Activated naive CD8-positive, alpha-beta T cell treated with anti-CD3 and anti-CD28 coated beads for 36 hours (primary cell): ENCODE results near the gene ZNF580. TPM values are rescaled to one million over a fixed set of nuclear protein-coding genes. Genes with fewer than 3 reads are reported as not detected.

Experiments
- DNase-seq: peaks from one replicate; pipeline ENCODE4 v3.0.0; 2021
- H3K27ac Mint-ChIP-seq: one replicate; pipeline ENCODE4 v1.8.0; 2022; ENCODE audit warnings: mild to moderate bottlenecking, moderate library complexity, mixed read lengths
- H3K27me3 Mint-ChIP-seq: one replicate; pipeline ENCODE4 v1.8.0; 2022; ENCODE audit warnings: mild to moderate bottlenecking, mixed read lengths
- H3K36me3 Mint-ChIP-seq: one replicate; pipeline ENCODE4 v1.8.0; 2021; ENCODE audit warnings: mild to moderate bottlenecking, mixed read lengths
- H3K4me1 Mint-ChIP-seq: one replicate; pipeline ENCODE4 v1.8.0; 2021; ENCODE audit warnings: mixed read lengths
- H3K4me3 Mint-ChIP-seq: one replicate; pipeline ENCODE4 v1.8.0; 2022; ENCODE audit warnings: mild to moderate bottlenecking, moderate library complexity, mixed read lengths
- H3K9me3 Mint-ChIP-seq: one replicate; pipeline ENCODE4 v1.8.0; 2022; ENCODE audit warnings: mixed read lengths
- total RNA-seq, 2 experiments: library from RNA; stranded (reverse); gene quantifications; one replicate each; pipeline ENCODE4 v1.2.3, GENCODE V29; 2021

ZNF580 gene, protein sequence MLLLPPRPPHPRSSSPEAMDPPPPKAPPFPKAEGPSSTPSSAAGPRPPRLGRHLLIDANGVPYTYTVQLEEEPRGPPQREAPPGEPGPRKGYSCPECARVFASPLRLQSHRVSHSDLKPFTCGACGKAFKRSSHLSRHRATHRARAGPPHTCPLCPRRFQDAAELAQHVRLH
- 10 to 100 TPM; 29.6 to 30.6 TPM for total RNA-seq

DNA sequence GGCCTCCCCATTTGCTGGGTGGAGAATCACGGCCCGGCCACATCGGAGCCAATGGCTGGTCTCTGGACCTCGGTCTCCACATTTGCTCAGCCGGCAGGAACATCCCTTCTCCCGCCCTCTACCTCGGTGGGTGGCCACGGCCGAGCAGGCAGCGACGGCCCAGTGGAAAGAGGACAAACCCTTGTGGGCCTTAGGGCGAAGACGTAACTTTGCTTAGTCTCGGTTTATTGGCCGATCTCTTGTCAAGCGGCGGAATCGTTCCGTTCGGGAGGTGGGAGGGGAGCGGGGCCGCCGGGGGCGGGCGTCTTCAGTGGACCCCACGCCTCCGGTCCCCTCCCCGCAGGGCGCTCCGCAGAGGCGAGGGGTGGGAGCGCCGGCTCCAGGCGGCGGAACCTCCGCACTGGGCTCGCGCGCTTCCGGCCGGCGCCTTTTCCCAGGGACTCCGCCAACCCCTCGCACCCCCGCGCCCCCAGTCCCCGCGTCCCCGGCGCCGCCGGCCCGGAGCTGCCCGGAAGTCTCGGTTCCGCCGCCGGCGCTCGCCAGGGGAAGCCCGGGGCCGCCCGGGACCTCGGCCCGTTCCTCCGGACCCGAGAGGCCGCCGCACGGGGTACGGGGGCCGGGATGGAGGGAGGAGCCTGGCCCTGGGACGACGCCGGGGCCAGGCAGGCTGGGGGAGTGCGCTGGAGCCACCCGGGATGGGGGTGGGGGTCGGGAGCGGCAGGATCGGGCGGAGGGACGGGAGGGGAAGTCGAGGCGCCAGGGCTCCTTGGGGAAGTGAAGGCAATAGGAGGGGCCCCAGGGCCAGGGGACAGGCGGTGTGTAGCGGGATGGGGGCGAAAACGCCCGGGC is at the start of gene ZNF580:
ZNF580 (plus strand) TSS at position 426 of the 849 bp plus-strand sequence. CDS start 1,507 bp downstream, outside the sequence.
- Mint-ChIP-seq H3K27ac (peak within 1 kb of the TSS; percentile 94), H3K9me3 (peaks cover 6% of the 10 kb centered on the region), H3K36me3 (peaks cover 62% of the 10 kb centered on the region), H3K4me1 (peaks cover 56% of the 10 kb centered on the region), H3K27me3 (peaks cover 6% of the 10 kb centered on the region), H3K4me3 (peak within 1 kb of the TSS; percentile 89)
- DNase-seq: peak; percentile 82

DNA sequence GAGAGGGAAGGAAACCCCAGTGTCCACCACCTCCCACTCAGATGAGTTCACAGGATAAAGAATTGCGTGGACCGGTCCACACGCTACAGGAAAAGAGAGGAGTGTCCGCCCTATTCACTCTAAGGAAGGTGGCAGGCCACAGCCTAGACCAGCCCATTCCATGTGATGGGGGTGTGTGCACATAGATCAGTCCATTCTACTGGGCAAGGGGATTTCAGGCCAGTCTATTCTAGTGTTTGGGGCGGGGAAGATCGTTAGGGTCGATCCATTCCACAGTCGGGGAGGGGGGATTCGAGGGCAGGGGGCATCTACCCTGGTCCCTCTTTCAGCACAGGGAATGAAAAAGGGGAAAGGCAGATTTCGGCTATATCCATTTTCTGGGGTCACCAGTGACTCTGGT is 49.2 kb upstream of the ZNF580 start:
- Mint-ChIP-seq H3K4me1 (peaks cover 7% of the 10 kb centered on the region), H3K9me3 (no peaks in the 10 kb centered on the region), H3K27me3 (no peaks in the 10 kb centered on the region), H3K36me3 (peaks cover 20% of the 10 kb centered on the region), H3K27ac (no peak overlapping the region), H3K4me3 (no peak overlapping the region)
- no peak for DNase-seq

DNA sequence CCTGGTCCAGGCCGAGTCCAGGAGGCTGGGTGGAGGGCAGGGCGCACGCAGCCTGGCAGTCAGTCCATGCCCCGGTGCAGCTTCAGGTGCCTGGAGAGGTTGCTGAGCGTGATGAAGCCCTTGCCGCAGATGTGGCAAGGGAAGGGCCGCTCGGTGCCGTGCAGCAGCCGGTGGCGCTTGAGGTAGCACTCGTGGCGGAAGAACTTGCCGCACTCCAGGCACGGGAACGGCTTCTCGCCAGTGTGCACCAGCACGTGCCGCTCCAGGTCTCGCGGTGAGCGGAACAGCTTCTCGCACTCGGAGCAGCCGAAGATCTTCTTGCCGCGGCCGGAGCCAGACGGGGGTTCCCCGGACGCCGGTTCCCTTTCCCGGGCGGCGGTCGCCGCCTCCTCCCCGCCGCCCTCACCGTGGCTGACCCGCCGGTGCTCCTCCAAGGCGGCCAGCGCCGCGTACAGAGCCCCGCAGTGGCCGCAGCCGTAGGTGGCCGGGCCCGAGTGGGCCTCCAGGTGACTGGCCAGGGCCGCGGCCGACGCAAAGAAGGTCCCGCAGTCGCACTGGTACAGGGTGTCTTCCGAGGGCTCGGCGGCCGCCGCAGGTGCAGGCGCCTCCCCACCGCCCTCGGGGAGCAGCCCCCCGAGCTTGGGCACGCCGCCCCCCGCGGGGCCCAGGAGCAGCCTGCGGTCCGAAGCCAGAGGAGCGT is 48.3 kb upstream of the ZNF580 start:
- no peaks in the 10 kb centered on the region for H3K27me3 Mint-ChIP-seq
- H3K4me3 Mint-ChIP-seq: no peak overlapping the region
- peaks cover 26% of the 10 kb centered on the region for H3K36me3 Mint-ChIP-seq
- DNase-seq: no peak
- no peaks in the 10 kb centered on the region for H3K4me1 Mint-ChIP-seq
- no peak overlapping the region for H3K27ac Mint-ChIP-seq
- H3K9me3 Mint-ChIP-seq: no peaks in the 10 kb centered on the region

DNA sequence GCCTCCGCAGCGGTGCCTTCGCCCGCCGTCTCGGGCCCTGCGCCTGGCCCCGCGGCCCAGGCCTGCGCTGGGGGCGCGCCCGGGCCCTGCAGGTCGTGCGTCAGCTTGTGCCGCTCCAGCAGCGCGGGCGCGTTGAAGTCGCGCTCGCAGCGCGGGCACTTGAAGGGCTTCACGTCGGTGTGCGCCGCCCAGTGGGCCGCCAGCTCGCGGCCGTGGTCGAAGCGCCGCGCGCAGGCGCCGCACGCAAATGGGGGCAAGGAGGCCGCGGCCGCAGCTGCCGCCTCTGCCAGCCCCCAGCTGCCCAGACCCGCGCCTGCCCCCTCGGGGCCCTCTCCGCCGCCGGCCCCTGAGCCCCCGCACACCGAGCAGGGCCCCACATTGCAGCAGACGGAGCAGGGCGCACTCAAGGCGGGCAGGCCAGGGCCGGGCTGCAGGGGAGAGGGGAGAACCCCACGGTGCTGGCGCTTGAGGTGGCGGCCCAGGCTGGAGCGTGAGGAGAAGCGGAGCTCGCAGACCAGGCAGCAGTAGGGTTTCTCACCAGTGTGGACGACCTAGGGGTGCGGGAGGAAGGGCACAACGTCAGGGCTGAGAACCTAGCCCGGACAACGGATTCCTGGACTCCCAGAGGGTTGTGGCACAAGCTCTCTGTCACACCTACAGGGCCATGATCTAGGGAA is 47.6 kb upstream of the ZNF580 start:
- H3K9me3 Mint-ChIP-seq: no peaks in the 10 kb centered on the region
- H3K27me3 Mint-ChIP-seq: no peaks in the 10 kb centered on the region
- peaks cover 4% of the 10 kb centered on the region for H3K4me1 Mint-ChIP-seq
- no peak for DNase-seq
- H3K4me3 Mint-ChIP-seq: no peak overlapping the region
- peak overlapping the region; percentile 28 for H3K27ac Mint-ChIP-seq
- H3K36me3 Mint-ChIP-seq: peaks cover 29% of the 10 kb centered on the region

DNA sequence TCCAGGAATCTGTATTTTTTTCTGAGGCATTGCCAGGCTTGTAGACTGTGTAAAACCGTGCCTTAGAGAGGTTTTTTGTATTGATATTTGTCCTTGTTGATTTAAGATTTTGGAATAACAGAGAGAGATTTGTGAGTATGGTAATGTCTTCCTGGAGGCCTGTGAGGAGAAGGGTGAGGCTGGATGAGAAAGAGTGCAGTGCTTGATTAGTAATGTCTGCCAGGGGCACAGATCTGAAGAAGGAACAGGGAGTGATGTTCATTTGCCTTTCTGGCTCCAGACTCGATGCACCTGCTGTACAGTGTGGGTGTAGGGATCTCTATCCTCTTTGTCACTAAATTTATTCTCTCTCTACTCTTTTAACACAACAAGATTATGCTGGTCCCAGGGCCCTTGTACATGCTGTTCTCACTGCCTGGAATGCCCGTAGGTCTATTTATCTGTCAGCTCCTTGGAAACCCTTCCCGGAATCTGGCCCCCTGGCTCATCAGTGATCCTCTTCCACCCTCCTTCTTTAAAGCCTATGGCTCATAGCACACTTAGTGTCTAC is 45.7 kb upstream of the ZNF580 start:
- no peak overlapping the region for H3K4me3 Mint-ChIP-seq
- H3K4me1 Mint-ChIP-seq: peaks cover 9% of the 10 kb centered on the region

DNA sequence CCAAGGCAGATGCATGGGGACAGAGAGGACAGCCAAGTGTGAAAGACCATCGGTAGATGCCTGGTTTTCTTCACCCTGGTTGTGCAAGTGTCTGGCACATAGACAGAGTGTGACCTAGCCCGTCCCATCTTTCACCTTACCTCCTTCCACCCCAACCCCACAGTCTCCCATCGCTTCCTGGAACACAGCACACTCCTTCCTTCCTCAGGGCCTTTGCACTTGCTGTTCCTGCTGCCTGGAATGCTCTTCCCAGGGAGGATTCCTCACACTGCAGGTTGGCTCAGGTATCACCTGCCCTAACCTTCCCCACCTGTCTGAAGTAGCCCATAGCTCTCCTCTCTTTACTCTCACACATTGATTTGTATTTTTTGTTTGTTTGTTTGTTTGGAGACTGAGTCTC is 44.5 kb upstream of the ZNF580 start:
- peaks cover 33% of the 10 kb centered on the region for H3K36me3 Mint-ChIP-seq
- peaks cover 14% of the 10 kb centered on the region for H3K4me1 Mint-ChIP-seq
- no peak for DNase-seq
- no peak overlapping the region for H3K27ac Mint-ChIP-seq
- H3K27me3 Mint-ChIP-seq: no peaks in the 10 kb centered on the region
- H3K4me3 Mint-ChIP-seq: no peak overlapping the region
- H3K9me3 Mint-ChIP-seq: peaks cover 3% of the 10 kb centered on the region

More for the DNA sequence above, 45.7 kb upstream of the ZNF580 start:
- Mint-ChIP-seq H3K27me3 (no peaks in the 10 kb centered on the region), H3K9me3 (peaks cover 3% of the 10 kb centered on the region), H3K36me3 (peaks cover 33% of the 10 kb centered on the region), H3K27ac (no peak overlapping the region)
- DNase-seq: no peak

DNA sequence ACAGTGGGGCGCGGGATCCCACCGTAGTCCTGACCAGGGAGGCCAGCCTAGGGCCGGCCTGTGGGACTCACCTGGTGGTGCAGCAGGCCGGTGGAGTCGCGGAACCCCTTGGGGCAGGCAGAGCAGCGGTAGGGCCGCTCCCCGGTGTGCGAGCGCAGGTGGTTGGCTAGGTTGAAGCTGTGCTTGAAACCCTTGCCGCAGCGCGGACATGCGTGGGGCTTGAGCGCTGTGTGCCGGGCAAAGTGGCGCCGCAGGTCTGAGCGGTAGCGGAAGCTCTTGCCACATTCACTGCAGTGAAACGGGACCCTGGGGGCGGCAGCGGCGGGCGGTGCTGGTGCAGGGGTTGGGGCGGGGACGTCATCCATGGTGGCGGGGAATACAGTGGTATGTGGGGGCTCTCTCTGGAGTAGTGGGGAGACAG is 43.3 kb upstream of the ZNF580 start:
- Mint-ChIP-seq H3K4me1 (peaks cover 14% of the 10 kb centered on the region), H3K4me3 (no peak overlapping the region), H3K27me3 (no peaks in the 10 kb centered on the region), H3K9me3 (peaks cover 3% of the 10 kb centered on the region), H3K27ac (no peak overlapping the region), H3K36me3 (peaks cover 33% of the 10 kb centered on the region)
- no peak for DNase-seq

DNA sequence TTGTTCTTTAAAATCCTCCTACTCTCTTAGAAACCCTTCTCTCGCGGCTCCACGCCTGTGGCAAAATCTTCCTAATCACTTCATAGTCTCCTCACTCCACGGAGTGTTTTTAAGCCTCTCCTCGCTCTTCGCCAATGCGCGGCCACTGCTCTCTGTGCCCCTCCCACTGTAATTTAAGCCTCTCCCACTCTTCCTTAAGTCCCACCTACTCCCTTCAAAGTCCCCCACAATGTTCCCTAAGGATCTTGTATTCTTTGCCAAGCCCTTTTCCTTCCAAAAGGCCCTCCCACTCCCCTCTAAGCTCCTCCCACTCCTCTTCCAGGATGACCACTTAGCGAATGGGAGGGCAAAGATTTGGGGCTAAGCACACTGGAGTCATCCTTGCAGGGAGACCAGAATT is 42.8 kb upstream of the ZNF580 start:
- Mint-ChIP-seq H3K4me3 (no peak overlapping the region), H3K27ac (no peak overlapping the region), H3K9me3 (peaks cover 3% of the 10 kb centered on the region), H3K27me3 (no peaks in the 10 kb centered on the region), H3K36me3 (peaks cover 33% of the 10 kb centered on the region), H3K4me1 (peaks cover 14% of the 10 kb centered on the region)
- DNase-seq: no peak

DNA sequence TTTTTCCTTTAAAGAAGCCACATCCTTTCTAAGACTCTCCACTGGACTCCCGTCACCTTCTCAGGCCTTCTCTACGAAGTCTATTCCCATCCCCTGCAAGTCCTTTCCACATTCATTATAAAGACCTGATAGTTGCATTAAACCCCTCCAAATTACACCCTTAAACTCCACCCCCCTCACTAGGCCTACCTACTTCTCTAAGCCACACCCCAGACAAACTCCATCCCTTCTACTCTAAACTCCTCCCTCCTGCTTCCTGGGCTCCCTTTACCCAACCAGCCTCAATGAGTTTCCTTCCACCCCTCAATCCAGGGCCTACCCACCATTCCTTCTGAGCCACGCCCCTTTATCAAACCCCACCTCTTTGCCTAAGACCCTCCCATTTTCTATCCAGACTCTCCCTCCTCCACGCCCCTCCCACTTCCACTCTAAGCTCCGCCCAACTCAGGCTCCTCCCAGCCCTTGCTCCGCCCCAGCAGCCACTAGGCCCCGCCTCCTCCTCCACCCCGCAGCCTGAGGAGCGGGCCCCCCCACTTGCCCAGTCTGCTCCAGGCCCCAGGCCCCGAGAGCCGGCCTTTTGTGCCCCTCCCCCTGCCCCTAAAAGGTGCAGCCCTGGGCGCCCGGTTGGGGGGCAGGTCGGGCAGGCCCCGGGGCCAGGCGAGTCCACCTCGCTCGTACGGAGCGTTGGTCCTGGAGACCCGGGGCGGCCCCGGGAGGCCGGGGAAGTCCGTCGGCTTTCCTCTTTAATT is 41.9 kb upstream of the ZNF580 start:
- H3K36me3 Mint-ChIP-seq: peaks cover 39% of the 10 kb centered on the region
- H3K4me3 Mint-ChIP-seq: peak overlapping the region; percentile 98

DNA sequence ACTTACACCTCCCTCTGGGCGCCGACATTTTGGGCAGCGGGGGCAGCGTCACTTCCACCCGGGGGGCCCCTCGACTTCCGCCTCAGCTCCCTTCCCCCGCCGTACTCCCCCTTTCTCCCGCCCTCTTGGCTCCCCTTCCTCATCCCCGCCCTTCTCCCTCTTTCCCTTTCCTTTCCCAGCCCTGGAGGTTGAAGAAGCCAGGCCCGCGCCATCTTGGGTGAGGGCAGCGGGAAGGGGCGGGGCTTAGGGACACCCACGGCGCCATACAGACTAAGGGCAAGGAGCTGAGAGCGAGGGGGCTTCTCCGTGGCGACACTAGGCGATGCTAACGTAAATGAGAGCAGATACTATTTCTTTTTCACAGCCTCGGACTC is 41.3 kb upstream of the ZNF580 start, which contains the start of gene FIZ1:
FIZ1 (minus strand) TSS at position 50 of the 374 bp plus-strand sequence. CDS start 1,652 bp downstream, outside the sequence.
- Mint-ChIP-seq H3K4me1 (peaks cover 20% of the 10 kb centered on the region), H3K9me3 (peaks cover 3% of the 10 kb centered on the region)

More for the DNA sequence above, 41.9 kb upstream of the ZNF580 start:
- DNase-seq: peak; percentile 93
- peak overlapping the region; percentile 100 for H3K27ac Mint-ChIP-seq
- no peaks in the 10 kb centered on the region for H3K27me3 Mint-ChIP-seq
- peaks cover 18% of the 10 kb centered on the region for H3K4me1 Mint-ChIP-seq
- peaks cover 3% of the 10 kb centered on the region for H3K9me3 Mint-ChIP-seq

DNA sequence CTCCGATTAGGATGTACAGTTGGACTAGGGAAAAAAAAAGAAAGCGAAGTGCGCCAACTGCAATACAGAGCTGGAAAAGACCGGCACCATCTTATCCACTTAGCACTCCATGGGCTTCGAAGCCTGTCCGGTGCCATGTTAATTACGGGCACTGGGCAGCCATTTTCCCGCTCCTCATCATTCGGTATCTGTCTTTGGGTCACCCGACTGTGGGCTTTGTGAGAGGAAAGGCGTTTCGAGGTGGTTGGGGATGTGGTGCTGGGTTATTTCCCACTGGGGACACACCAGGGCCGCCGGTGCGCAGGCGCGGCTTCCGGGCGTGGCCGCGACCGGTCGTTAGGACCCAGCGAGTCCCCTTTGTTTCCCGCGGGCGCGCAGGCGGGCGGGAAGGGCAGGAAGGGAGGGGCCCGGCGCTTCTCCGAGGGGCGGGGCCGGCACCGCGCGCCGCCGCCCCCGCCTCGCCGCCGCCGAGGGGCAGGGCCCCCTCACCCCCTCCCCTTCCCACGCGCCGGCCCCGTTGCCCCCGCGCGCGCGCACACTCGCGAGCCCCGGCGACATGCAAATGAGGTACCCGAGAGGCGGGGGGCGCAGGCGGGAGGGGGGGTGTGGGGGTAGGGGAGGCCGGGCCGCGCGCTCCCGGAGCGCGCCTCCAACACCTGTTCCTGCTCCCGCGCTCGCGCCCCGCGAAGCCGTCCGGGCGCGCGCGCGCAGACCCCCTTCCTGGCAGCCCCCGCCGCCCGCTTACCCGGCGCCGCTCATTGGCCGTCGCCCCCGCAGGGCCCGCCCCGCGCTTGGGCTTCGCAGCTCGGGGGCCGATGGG is 40.8 kb upstream of the ZNF580 start, which contains the start of gene ZNF524:
ZNF524 (plus strand) TSS at position 447 of the 820 bp plus-strand sequence. CDS start 1,825 bp downstream, outside the sequence.
- Mint-ChIP-seq H3K9me3 (peaks cover 3% of the 10 kb centered on the region), H3K27ac (peak within 1 kb of the TSS; percentile 100), H3K4me1 (peaks cover 25% of the 10 kb centered on the region), H3K4me3 (peak within 1 kb of the TSS; percentile 98), H3K36me3 (peaks cover 35% of the 10 kb centered on the region), H3K27me3 (no peaks in the 10 kb centered on the region)
- peak; percentile 90 for DNase-seq

More for the DNA sequence above, 41.3 kb upstream of the ZNF580 start, which contains the start of gene FIZ1:
- H3K27me3 Mint-ChIP-seq: no peaks in the 10 kb centered on the region
- DNase-seq: peak; percentile 96
- peak within 1 kb of the TSS; percentile 98 for H3K4me3 Mint-ChIP-seq
- peak within 1 kb of the TSS; percentile 100 for H3K27ac Mint-ChIP-seq
- peaks cover 39% of the 10 kb centered on the region for H3K36me3 Mint-ChIP-seq

DNA sequence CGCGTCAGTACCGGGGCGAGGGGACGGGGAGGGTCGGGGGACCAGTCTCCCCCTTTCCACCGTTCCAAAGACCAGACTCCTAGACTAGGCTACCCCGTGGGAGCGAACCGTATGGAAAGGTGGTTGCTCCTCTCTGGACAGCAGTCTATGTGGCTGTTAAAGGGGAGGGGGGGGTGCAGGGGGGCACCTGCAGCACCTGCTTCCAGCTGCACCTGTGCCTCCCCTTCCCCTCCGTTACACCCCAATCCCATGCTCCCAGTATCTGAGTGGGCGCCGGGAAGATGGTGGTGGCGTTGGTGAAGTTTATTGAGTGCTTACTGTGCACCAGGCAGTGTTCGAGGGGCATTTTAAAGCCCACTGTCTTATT is 40.2 kb upstream of the ZNF580 start:
- Mint-ChIP-seq H3K9me3 (peaks cover 3% of the 10 kb centered on the region), H3K27ac (peak overlapping the region; percentile 73), H3K27me3 (no peaks in the 10 kb centered on the region), H3K4me3 (peak overlapping the region; percentile 80), H3K36me3 (peaks cover 29% of the 10 kb centered on the region), H3K4me1 (peaks cover 25% of the 10 kb centered on the region)
- no peak for DNase-seq

DNA sequence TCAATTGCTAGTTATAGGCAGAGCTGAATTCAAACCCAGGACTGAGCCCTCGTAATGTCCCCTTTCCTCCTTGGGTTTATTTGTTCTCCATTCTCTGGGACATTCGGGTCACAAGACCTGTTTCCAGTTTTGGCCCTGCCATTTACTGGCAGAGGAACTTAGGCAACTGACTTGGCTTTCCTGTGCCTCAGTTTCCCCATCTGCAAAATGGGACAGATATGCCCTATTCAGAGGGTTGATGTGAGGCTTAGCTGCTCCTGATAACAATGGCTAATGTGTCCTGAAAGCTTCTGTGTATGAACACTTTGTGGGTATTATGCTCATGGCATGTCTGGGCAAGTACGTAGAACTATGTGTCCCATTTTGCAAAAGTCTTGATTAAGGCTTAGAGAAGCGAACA is 39.7 kb upstream of the ZNF580 start:
- Mint-ChIP-seq H3K4me3 (peak overlapping the region; percentile 80), H3K4me1 (peaks cover 26% of the 10 kb centered on the region), H3K36me3 (peaks cover 25% of the 10 kb centered on the region), H3K27me3 (no peaks in the 10 kb centered on the region), H3K27ac (peak overlapping the region; percentile 73), H3K9me3 (peaks cover 3% of the 10 kb centered on the region)
- DNase-seq: no peak
